ENCODE results near the gene CAPRIN1.

The CAPRIN1 gene

DNA sequence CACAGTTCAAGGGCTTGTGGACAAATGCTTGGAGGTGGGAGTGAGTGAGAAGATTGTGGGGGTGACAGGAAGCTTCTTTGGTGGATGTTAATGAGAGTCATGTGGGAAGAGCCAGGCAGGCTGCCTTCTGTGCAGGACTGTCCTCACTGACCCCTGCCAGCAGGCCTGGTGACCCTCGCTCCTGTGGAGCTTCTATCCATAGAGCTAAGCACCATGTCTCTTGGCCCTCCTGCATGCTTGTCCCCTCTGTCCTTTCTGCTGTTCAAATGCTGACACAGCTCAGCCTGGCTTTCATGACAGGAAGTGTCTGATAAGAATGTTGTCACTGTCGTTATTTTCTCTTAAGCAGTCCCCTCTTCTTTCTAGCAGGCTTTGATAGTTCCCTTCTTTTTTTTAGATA, 91.5 kb downstream of the CAPRIN1 start:
- no peak overlapping the region for H3K4me3 ChIP-seq (ENCODE audit: low read depth, low read length)
- DNase-seq (ENCODE audit: low read depth) = no peak
- TF ChIP-seq, protein P1, sequence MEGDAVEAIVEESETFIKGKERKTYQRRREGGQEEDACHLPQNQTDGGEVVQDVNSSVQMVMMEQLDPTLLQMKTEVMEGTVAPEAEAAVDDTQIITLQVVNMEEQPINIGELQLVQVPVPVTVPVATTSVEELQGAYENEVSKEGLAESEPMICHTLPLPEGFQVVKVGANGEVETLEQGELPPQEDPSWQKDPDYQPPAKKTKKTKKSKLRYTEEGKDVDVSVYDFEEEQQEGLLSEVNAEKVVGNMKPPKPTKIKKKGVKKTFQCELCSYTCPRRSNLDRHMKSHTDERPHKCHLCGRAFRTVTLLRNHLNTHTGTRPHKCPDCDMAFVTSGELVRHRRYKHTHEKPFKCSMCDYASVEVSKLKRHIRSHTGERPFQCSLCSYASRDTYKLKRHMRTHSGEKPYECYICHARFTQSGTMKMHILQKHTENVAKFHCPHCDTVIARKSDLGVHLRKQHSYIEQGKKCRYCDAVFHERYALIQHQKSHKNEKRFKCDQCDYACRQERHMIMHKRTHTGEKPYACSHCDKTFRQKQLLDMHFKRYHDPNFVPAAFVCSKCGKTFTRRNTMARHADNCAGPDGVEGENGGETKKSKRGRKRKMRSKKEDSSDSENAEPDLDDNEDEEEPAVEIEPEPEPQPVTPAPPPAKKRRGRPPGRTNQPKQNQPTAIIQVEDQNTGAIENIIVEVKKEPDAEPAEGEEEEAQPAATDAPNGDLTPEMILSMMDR (IDR thresholded peaks at IDR 0.05; ENCODE audit: low read depth, low read length, missing control alignments) = no peak

DNA sequence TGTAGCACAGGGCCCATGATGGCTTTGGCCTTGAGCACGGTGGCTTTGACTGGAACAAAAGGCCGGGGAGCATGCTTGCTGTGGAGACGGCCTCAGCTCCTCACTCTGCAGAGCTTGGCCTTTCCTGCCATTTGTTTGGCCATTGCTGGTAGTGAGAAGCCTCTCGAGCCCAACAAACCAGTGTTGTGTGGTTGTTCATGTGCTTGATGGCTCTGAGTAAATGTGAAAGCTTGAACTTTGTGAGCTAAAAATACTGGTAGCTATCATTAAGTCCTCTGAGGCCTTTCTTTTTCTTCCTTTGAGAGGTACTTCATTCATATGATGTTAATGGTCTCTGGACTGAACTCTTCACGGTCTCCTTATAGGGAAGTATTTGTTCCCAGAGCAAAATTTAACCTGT, 93.5 kb downstream of the CAPRIN1 start:
- TF ChIP-seq, protein P1 (IDR thresholded peaks at IDR 0.05; ENCODE audit: low read depth, low read length, missing control alignments) = no peak
- DNase-seq (ENCODE audit: low read depth) = peak; percentile 47
- no peak overlapping the region for H3K4me3 ChIP-seq (ENCODE audit: low read depth, low read length)

DNA sequence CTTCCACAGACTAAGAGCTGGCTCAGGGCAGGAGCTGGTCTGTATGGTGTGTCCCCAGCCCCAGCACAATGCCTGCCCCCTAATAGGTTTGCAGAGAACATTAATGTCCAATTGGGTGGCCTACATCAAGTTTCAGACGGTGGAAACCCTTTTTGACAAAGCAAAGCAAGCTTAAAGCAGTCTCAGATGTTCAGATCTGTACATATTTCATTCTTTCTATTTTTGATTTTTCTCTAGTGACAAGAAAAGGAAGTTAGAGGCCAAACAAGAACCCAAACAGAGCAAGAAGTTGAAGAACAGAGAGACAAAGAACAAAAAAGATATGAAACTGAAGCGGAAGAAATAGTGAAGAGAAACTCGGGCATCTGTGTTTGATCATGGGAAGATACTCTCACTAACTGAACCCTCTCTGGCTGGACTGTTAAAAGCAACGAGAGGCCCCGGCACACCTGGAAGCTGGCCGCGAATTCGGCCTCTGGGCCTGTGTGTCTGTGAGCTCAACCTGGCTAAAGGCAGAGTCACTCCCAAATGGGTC, 94.4 kb downstream of the CAPRIN1 start:
- TF ChIP-seq, protein P1 (IDR thresholded peaks at IDR 0.05; ENCODE audit: low read depth, low read length, missing control alignments) = no peak
- H3K4me3 ChIP-seq (ENCODE audit: low read depth, low read length) = no peak overlapping the region; the same call in 1 of the 2 replicates
- peak; percentile 36 for DNase-seq (ENCODE audit: low read depth)

DNA sequence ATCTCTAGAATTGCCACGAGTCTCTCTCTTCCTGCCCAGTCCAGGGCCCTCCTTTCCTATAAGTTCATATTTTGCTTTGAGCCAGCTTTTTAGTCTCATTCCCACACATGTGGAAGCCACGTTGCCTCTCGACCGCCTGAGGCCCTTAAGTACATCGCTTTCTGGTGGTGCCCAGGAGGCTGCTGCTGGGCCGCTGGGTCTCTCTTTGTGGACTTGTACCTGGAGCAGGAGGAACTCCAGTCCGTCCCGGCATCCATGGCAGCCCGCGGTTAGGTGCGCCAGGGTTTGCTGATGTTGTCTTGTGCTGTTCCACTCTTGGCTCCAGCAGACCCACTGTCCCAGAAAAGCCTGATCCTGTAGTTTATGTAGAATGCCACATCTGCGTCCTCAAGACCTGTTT, 94.9 kb downstream of the CAPRIN1 start:
- no peak for DNase-seq (ENCODE audit: low read depth)
- TF ChIP-seq, protein P1 (IDR thresholded peaks at IDR 0.05; ENCODE audit: low read depth, low read length, missing control alignments) = no peak
- H3K4me3 ChIP-seq (ENCODE audit: low read depth, low read length) = no peak overlapping the region

DNA sequence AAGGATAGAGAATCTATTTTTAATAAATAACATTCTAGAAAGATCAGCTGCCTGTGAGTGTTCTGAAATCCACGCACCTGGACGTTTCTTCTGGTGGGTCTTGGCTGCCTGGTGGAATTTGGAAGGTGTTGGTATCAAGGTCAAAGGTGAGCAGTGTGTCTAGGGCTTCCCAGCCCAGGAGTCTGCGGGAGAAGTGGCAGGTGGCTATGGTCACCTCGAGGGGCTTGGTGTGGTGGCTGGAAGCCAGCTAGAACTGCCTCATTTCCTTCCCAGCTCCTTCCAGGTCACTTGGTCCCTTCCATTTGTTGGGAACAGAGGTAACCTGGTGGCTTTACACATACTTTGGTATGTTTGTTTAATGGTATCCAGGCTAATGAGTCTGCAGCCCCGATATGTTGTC, 95.3 kb downstream of the CAPRIN1 start:
- TF ChIP-seq, protein P1 (IDR thresholded peaks at IDR 0.05; ENCODE audit: low read depth, low read length, missing control alignments) = no peak
- no peak for DNase-seq (ENCODE audit: low read depth)

DNA sequence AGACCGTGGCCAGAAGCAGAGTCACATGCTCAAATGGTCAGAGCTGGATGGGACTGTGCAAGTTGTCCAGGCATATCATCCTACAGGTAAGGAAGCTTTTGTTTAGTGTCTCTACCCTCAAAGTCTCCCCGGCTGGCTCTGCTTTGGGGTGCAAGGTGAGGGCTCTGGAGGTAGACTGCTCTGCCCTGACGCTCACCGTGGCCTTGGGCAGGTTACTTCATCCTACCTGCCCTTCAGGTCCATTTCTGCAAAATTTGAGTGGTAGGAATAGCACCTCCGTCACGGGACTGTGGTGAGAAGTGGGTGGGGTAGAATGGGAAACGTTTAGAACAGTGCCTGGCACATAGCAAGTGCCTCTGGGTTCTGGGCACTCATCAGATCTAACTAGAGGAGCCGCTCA, 96.0 kb downstream of the CAPRIN1 start:
- H3K4me3 ChIP-seq (ENCODE audit: low read depth, low read length) = no peak overlapping the region
- no peak for DNase-seq (ENCODE audit: low read depth)
- TF ChIP-seq, protein P1 (IDR thresholded peaks at IDR 0.05; ENCODE audit: low read depth, low read length, missing control alignments) = no peak

More for the DNA sequence above, 95.3 kb downstream of the CAPRIN1 start:
- no peak overlapping the region for H3K4me3 ChIP-seq (ENCODE audit: low read depth, low read length)

DNA sequence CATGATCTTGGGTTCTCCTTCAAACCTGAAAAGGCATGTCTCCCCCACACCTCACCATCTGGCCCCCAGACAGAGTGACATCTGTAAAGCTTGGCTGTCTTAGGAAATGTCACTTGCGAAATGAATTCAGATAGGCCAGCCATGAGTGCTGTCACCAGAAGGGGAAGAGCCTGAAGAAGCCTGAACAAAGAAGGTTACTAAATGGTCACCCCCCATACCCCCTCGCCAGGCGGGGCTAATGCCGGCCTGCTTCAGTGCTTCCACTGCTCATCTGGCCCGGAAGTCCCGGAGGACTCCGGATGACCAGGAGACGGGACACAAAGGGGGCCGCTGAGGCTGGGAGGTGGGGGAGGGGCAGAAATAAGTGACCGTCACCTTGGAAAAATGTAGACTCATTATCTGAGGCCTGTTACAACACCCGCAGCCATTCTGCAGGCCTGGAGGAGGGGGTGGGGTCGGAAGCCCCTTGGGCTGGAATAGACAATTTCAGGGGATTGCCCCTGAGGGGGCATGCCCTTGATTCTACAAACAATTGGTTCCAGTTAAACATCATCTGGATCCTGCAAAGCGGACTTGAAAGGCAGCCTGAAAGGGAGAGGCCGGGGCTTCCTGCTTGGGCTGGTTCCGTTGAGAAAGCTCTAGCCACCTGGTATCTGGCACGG, 97.1 kb downstream of the CAPRIN1 start:
- H3K4me3 ChIP-seq (ENCODE audit: low read depth, low read length) = no peak overlapping the region
- TF ChIP-seq, protein P1 (IDR thresholded peaks at IDR 0.05; ENCODE audit: low read depth, low read length, missing control alignments) = no peak
- no peak for DNase-seq (ENCODE audit: low read depth)

All from GM12864 (cell line).